MCF 10A (cell line): ENCODE data around the gene MARF1. TPM values are rescaled to one million over a fixed set of nuclear protein-coding genes. Genes with fewer than 3 reads are reported as not detected.
A peak's percentile ranks its signal among the peaks of the same experiment; 100 is the strongest.

Experiments used
- BruUV-seq: library from RNA; stranded (reverse); fragments of 400-500 nt; replicated peaks from 2 replicates; lab custom pipeline; 2021; lab: Mats Ljungman, UMichigan
- CTCF ChIA-PET: fragments of 300-600 bp; sonication (Branson Sonifier 250); formaldehyde crosslinking; extraction: SDS; loops from one replicate; lab custom pipeline; 2021; ENCODE audit warnings: antibody characterized with exemption, inconsistent platforms; lab: Yijun Ruan, JAX
- POLR2A ChIA-PET: fragments of 300-600, 350-650 bp; sonication (Branson Sonifier 250); formaldehyde crosslinking; extraction: SDS; loops from one replicate; lab custom pipeline; 2020; ENCODE audit warnings: antibody characterized with exemption, inconsistent platforms; lab: Yijun Ruan, JAX
- DNase-seq: peaks from one replicate; pipeline ENCODE4 v3.0.0-alpha.2; 2018; ENCODE audit not compliant: unreplicated experiment
- H3K27ac Mint-ChIP-seq: one replicate; pipeline ENCODE4 v1.8.0; 2022; ENCODE audit warnings: mild to moderate bottlenecking, low read depth, mixed read lengths; ENCODE audit not compliant: unreplicated experiment
- H3K27me3 Mint-ChIP-seq: one replicate; pipeline ENCODE4 v1.8.0; 2022; ENCODE audit warnings: mixed read lengths; ENCODE audit not compliant: insufficient read depth, unreplicated experiment
- H3K36me3 Mint-ChIP-seq: one replicate; pipeline ENCODE4 v1.8.0; 2022; ENCODE audit warnings: mild to moderate bottlenecking, moderate library complexity, mixed read lengths; ENCODE audit not compliant: insufficient read depth, unreplicated experiment
- H3K4me1 Mint-ChIP-seq: one replicate; pipeline ENCODE4 v1.8.0; 2022; ENCODE audit warnings: mixed read lengths; ENCODE audit not compliant: insufficient read depth, unreplicated experiment
- H3K4me3 Mint-ChIP-seq: one replicate; pipeline ENCODE4 v1.8.0; 2022; ENCODE audit warnings: mild to moderate bottlenecking, moderate library complexity, mixed read lengths; ENCODE audit not compliant: unreplicated experiment
- H3K9me3 Mint-ChIP-seq: one replicate; pipeline ENCODE4 v1.8.0; 2022; ENCODE audit warnings: mixed read lengths; ENCODE audit not compliant: unreplicated experiment
- intact Hi-C: fragments of 100-400 bp; cut with micrococcal nuclease; formaldehyde crosslinking; loops from 2 replicates; pipeline ENCODE4 v1.14.1; 2022
- total RNA-seq: library from RNA; stranded (reverse); gene quantifications from 2 replicates; pipeline ENCODE4 v1.2.3, GENCODE V29; 2022
- TF ChIP-seq, protein P1 (sequence below): fragments of 200-600 bp; IDR thresholded peaks from one replicate; pipeline ENCODE4 v1.8.0; 2022; ENCODE audit warnings: antibody characterized with exemption, mild to moderate bottlenecking; ENCODE audit not compliant: unreplicated experiment

MARF1 gene
- total RNA-seq, 1 experiment from 2014 or later, result 48.1 TPM

- ChIA-PET POLR2A (interaction anchor here (0.6 to 8.0 kb wide), 23 partner anchors 8 to 1012 kb away, joined by 3 to 173 read pairs (median 4); partner anchors contain the start of genes NDE1 and RRN3), CTCF (interaction anchor here (0.5 to 2.5 kb wide), 8 partner anchors 10 to 664 kb away, joined by 3 to 17 read pairs (median 4); no protein-coding TSS in a partner anchor)
- Mint-ChIP-seq H3K4me1 (peaks cover 20% of the 10 kb centered on the region), H3K27me3 (no peaks in the 10 kb centered on the region), H3K36me3 (peaks cover 10% of the 10 kb centered on the region), H3K4me3 (peak overlapping the region; percentile 78), H3K9me3 (no peaks in the 10 kb centered on the region), H3K27ac (peak overlapping the region; percentile 97)
- intact Hi-C loops, result loop anchor here (1.0 kb wide), 1 partner anchor 28 kb away; no protein-coding TSS in a partner anchor
- no peak for DNase-seq
- TF ChIP-seq, protein P1, sequence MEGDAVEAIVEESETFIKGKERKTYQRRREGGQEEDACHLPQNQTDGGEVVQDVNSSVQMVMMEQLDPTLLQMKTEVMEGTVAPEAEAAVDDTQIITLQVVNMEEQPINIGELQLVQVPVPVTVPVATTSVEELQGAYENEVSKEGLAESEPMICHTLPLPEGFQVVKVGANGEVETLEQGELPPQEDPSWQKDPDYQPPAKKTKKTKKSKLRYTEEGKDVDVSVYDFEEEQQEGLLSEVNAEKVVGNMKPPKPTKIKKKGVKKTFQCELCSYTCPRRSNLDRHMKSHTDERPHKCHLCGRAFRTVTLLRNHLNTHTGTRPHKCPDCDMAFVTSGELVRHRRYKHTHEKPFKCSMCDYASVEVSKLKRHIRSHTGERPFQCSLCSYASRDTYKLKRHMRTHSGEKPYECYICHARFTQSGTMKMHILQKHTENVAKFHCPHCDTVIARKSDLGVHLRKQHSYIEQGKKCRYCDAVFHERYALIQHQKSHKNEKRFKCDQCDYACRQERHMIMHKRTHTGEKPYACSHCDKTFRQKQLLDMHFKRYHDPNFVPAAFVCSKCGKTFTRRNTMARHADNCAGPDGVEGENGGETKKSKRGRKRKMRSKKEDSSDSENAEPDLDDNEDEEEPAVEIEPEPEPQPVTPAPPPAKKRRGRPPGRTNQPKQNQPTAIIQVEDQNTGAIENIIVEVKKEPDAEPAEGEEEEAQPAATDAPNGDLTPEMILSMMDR, result no peak
- BruUV-seq, result TSS peak; percentile 65
Measured at GRCh38 chr16:15643946-15644250, 944 bp upstream of the MARF1 start.

DNA sequence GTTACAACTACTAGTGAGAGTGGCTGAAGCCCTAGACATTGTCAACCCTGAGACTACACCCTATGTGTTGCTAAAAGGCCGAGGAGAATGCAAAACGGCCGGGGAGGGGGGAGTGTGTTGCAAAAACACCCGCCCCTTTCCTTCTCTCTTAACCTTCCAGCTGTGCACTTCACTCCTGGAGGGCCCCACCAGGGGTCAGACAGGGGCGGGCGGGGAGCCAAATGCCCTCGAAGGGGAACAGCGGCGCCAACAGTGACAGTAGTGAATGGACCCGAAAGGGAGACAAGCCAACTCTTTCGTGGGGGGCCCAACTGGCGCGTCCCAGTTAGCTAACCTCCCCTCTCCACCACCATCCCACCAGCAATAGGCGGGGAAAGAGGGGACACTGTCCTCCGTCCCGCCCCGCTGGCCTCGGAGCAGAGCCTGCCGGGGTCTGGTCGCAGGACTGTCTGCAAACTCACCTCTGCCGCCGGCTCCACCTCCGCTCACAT, 352 bp downstream of the MARF1 start:
- peak overlapping the region; percentile 97 for H3K27ac Mint-ChIP-seq
- peak overlapping the region; percentile 78 for H3K4me3 Mint-ChIP-seq
- intact Hi-C loops, result loop anchor here (1.0 kb wide), 2 partner anchors 40 to 62 kb away; no protein-coding TSS in a partner anchor
- ChIA-PET CTCF (interaction anchor here (0.5 to 2.5 kb wide), 15 partner anchors 9 to 570 kb away, joined by 3 to 17 read pairs (median 4); no protein-coding TSS in a partner anchor), POLR2A (interaction anchor here (0.6 to 8.0 kb wide), 28 partner anchors 8 to 1466 kb away, joined by 3 to 173 read pairs (median 6); partner anchors contain the start of genes CEP20 and NDE1)
- peaks cover 20% of the 10 kb centered on the region for H3K4me1 Mint-ChIP-seq
- H3K9me3 Mint-ChIP-seq, result no peaks in the 10 kb centered on the region
- peak; percentile 67 for DNase-seq
- TF ChIP-seq, protein P1, result peak; percentile 36
- no TSS peak for BruUV-seq
- no peaks in the 10 kb centered on the region for H3K27me3 Mint-ChIP-seq
- H3K36me3 Mint-ChIP-seq, result peaks cover 23% of the 10 kb centered on the region

- intact Hi-C loops, result loop anchor here (1.0 kb wide), 2 partner anchors 40 to 62 kb away; no protein-coding TSS in a partner anchor
- Mint-ChIP-seq H3K9me3 (no peaks in the 10 kb centered on the region), H3K27ac (peak overlapping the region; percentile 97), H3K27me3 (no peaks in the 10 kb centered on the region), H3K4me3 (peak overlapping the region; percentile 78), H3K4me1 (peaks cover 20% of the 10 kb centered on the region), H3K36me3 (peaks cover 30% of the 10 kb centered on the region)
- ChIA-PET CTCF (interaction anchor here (0.5 to 2.5 kb wide), 19 partner anchors 10 to 1071 kb away, joined by 3 to 17 read pairs (median 4); no protein-coding TSS in a partner anchor), POLR2A (interaction anchor here (0.6 to 8.0 kb wide), 26 partner anchors 7 to 549 kb away, joined by 3 to 173 read pairs (median 4); partner anchors contain the start of genes CEP20 and NDE1)
- DNase-seq, result peak; percentile 4
- TF ChIP-seq, protein P1, result no peak
- TSS peak; percentile 19 for BruUV-seq
Measured at GRCh38 chr16:15641753-15642556, 999 bp downstream of the MARF1 start.
